Measurements from ENCODE around the gene CST9.
"Not testable (repeated sequence)": the region's sequence is repeated elsewhere in the genome, so short reads cannot be mapped to it uniquely, and the experiment has no call there.

CST9 gene

GRCh38 chr20:23623666-23624323, 18.1 kb upstream of the CST9 start:
- DNase-seq (ENCODE audit: low spot score): no peak

GRCh38 chr20:23622839-23623343, 17.2 kb upstream of the CST9 start:
- no peak for DNase-seq (ENCODE audit: low spot score)

GRCh38 chr20:23622401-23622800, 16.7 kb upstream of the CST9 start:
- DNase-seq (ENCODE audit: low spot score): not testable (repeated sequence)

GRCh38 chr20:23620670-23621386, 15.1 kb upstream of the CST9 start:
- DNase-seq (ENCODE audit: low spot score): peak; percentile 18

GRCh38 chr20:23614163-23614562, 8.4 kb upstream of the CST9 start:
- no peak for DNase-seq (ENCODE audit: low spot score)

- no peak for DNase-seq (ENCODE audit: low spot score)
Measured at GRCh38 chr20:23613676-23614075, 8.0 kb upstream of the CST9 start.

- no peak for DNase-seq (ENCODE audit: low spot score)
Measured at GRCh38 chr20:23612396-23612795, 6.7 kb upstream of the CST9 start.

GRCh38 chr20:23609486-23610109, 3.9 kb upstream of the CST9 start:
- DNase-seq (ENCODE audit: low spot score): no peak

GRCh38 chr20:23608251-23608846, 2.6 kb upstream of the CST9 start:
- DNase-seq (ENCODE audit: low spot score): no peak

GRCh38 chr20:23607497-23608245, 2.0 kb upstream of the CST9 start:
- DNase-seq (ENCODE audit: low spot score): no peak

- peak; percentile 80 for DNase-seq (ENCODE audit: low spot score)
Measured at GRCh38 chr20:23606652-23607049, 934 bp upstream of the CST9 start.

- no peak for DNase-seq (ENCODE audit: low spot score)
Measured at GRCh38 chr20:23604306-23604705, 1.4 kb downstream of the CST9 start.

GRCh38 chr20:23603321-23603720, 2.4 kb downstream of the CST9 start:
- DNase-seq (ENCODE audit: low spot score): no peak

GRCh38 chr20:23602699-23603098, 3.0 kb downstream of the CST9 start:
- DNase-seq (ENCODE audit: low spot score): no peak

GRCh38 chr20:23602241-23602640, 3.5 kb downstream of the CST9 start:
- no peak for DNase-seq (ENCODE audit: low spot score)

GRCh38 chr20:23601715-23602114, 4.0 kb downstream of the CST9 start:
- DNase-seq (ENCODE audit: low spot score): no peak

- no peak for DNase-seq (ENCODE audit: low spot score)
Measured at GRCh38 chr20:23598481-23598880, 7.2 kb downstream of the CST9 start.

- no peak for DNase-seq (ENCODE audit: low spot score)
Measured at GRCh38 chr20:23596579-23597250, 9.0 kb downstream of the CST9 start.

- DNase-seq (ENCODE audit: low spot score): no peak
Measured at GRCh38 chr20:23595941-23596340, 9.8 kb downstream of the CST9 start.

GRCh38 chr20:23588434-23589403, 17.0 kb downstream of the CST9 start:
- DNase-seq (ENCODE audit: low spot score): peak; percentile 23
